ENCODE data around the gene CSRP3. TPM values are rescaled to one million over a fixed set of nuclear protein-coding genes. Genes with fewer than 3 reads are reported as not detected.

Gene CSRP3
- total and polyA plus RNA-seq, 4 donors, result 0.08 TPM; not detected in 3

DNA sequence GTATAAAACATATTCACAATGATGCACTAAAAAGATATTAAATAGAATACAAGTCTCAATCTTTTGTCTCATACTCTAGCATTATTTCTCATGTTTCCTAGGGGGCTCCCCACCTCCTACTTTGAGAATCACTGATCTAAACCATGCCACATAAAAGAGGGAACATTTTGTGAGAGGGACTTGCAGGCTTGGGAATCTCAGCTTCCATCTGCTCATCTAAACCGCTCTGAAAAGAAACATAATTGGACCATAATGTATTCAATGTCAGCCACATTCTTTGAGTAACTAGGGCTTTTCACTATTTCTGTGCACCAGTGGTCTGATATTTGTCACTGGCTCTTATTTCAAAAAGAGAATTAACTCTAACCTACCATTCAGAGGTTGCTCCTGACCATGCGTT, 6.4 kb upstream of the CSRP3 start:
- Histone ChIP-seq H3K36me3 (ENCODE audit: control insufficient read depth in 4 of 4, insufficient read depth in 3 of 4, low read depth in 1 of 4, low read length in 3 of 4) (no peaks in the 10 kb centered on the region), H3K27me3 (ENCODE audit: control insufficient read depth in 4 of 4, insufficient read depth in 4 of 4, low read length in 3 of 4) (peaks cover 0 to 1% (median 0%) of the 10 kb centered on the region in 4 donors), H3K9ac (ENCODE audit: low read depth in 1 of 2, low read length in 2 of 2) (no peak overlapping the region), H3K4me1 (ENCODE audit: control insufficient read depth in 4 of 4, insufficient read depth in 4 of 4, low read length in 3 of 4) (no peaks in the 10 kb centered on the region), H3K27ac (ENCODE audit: low read depth in 1 of 2, low read length in 2 of 2) (no peak overlapping the region), H3K4me3 (ENCODE audit: low read depth in 1 of 3, low read length in 3 of 3) (no peak overlapping the region), H3K9me3 (ENCODE audit: control insufficient read depth in 4 of 4, low read length in 3 of 4) (no peaks in the 10 kb centered on the region)
- no peak for DNase-seq (ENCODE audit: low spot score)
- TF ChIP-seq RXRA (IDR thresholded peaks at IDR 0.05) (no peak), HNF4G (IDR thresholded peaks at IDR 0.05) (no peak), RAD21 (IDR thresholded peaks at IDR 0.05) (no peak), GABPA (IDR thresholded peaks at IDR 0.05 in 1 of 2, conservative IDR thresholded peaks at IDR 0.05 in 1 of 2) (no peak), ATF3 (IDR thresholded peaks at IDR 0.05) (no peak), FOXA2 (IDR thresholded peaks at IDR 0.05) (no peak)
- 94% methylated on average over 2 of the region's 2 CpGs for whole genome bisulfite sequencing

GRCh38 chr11:19204836-19205235, 3.1 kb upstream of the CSRP3 start:
- H3K27ac ChIP-seq (ENCODE audit: low read depth in 1 of 2, low read length in 2 of 2), result no peak overlapping the region
- H3K9ac ChIP-seq (ENCODE audit: low read depth in 1 of 2, low read length in 2 of 2), result no peak overlapping the region
- WGBS, result 79% methylated on average over 5 of the region's 5 CpGs
- no peak overlapping the region for H3K4me3 ChIP-seq (ENCODE audit: low read depth in 1 of 3, low read length in 3 of 3)
- H3K27me3 ChIP-seq (ENCODE audit: control insufficient read depth in 4 of 4, insufficient read depth in 4 of 4, low read length in 3 of 4), result no peaks in the 10 kb centered on the region
- TF ChIP-seq REST (IDR thresholded peaks at IDR 0.05), result no peak
- no peak for TF ChIP-seq FOXA1 (IDR thresholded peaks at IDR 0.05)
- TF ChIP-seq, protein P1, sequence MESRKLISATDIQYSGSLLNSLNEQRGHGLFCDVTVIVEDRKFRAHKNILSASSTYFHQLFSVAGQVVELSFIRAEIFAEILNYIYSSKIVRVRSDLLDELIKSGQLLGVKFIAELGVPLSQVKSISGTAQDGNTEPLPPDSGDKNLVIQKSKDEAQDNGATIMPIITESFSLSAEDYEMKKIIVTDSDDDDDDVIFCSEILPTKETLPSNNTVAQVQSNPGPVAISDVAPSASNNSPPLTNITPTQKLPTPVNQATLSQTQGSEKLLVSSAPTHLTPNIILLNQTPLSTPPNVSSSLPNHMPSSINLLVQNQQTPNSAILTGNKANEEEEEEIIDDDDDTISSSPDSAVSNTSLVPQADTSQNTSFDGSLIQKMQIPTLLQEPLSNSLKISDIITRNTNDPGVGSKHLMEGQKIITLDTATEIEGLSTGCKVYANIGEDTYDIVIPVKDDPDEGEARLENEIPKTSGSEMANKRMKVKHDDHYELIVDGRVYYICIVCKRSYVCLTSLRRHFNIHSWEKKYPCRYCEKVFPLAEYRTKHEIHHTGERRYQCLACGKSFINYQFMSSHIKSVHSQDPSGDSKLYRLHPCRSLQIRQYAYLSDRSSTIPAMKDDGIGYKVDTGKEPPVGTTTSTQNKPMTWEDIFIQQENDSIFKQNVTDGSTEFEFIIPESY (IDR thresholded peaks at IDR 0.05), result no peak
- no peak for TF ChIP-seq GABPA (IDR thresholded peaks at IDR 0.05 in 1 of 2, conservative IDR thresholded peaks at IDR 0.05 in 1 of 2)
- no peak for TF ChIP-seq HNF4A (conservative IDR thresholded peaks at IDR 0.05)
- TF ChIP-seq SP1 (IDR thresholded peaks at IDR 0.05), result no peak
- TF ChIP-seq EGR1 (IDR thresholded peaks at IDR 0.05; ENCODE audit: low read depth in 2 of 2), result no peak
- TF ChIP-seq RAD21 (IDR thresholded peaks at IDR 0.05), result no peak
- TF ChIP-seq YY1 (IDR thresholded peaks at IDR 0.05), result no peak
- TF ChIP-seq, protein P2, sequence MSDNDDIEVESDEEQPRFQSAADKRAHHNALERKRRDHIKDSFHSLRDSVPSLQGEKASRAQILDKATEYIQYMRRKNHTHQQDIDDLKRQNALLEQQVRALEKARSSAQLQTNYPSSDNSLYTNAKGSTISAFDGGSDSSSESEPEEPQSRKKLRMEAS (IDR thresholded peaks at IDR 0.05), result no peak
- TF ChIP-seq RXRA (IDR thresholded peaks at IDR 0.05), result no peak
- no peak for TF ChIP-seq HNF4G (IDR thresholded peaks at IDR 0.05)
- TF ChIP-seq ATF3 (IDR thresholded peaks at IDR 0.05), result no peak
- no peak for TF ChIP-seq JUND (IDR thresholded peaks at IDR 0.05)
- TF ChIP-seq TAF1 (conservative IDR thresholded peaks at IDR 0.05), result no peak
- no peak for TF ChIP-seq FOXA2 (IDR thresholded peaks at IDR 0.05)
- no peak for TF ChIP-seq CTCF (IDR thresholded peaks at IDR 0.05; ENCODE audit: low read depth, low read length, missing input control)
- no peak for TF ChIP-seq NR2F2 (IDR thresholded peaks at IDR 0.05)
- no peaks in the 10 kb centered on the region for H3K4me1 ChIP-seq (ENCODE audit: control insufficient read depth in 4 of 4, insufficient read depth in 4 of 4, low read length in 3 of 4)
- no peak for DNase-seq (ENCODE audit: low spot score)
- no peaks in the 10 kb centered on the region for H3K9me3 ChIP-seq (ENCODE audit: control insufficient read depth in 4 of 4, low read length in 3 of 4)
- no peaks in the 10 kb centered on the region for H3K36me3 ChIP-seq (ENCODE audit: control insufficient read depth in 4 of 4, insufficient read depth in 3 of 4, low read depth in 1 of 4, low read length in 3 of 4)

Measured in liver (tissue), 9 donors.